Astrocyte of the spinal cord (primary cell): ENCODE data around the gene EIF4E2.

Experiments
- DNase-seq: peaks from one replicate; pipeline ENCODE4 v3.0.0; 2011; ENCODE audit warnings: low read depth, low spot score
- H3K4me3 ChIP-seq: 2 replicates; pipeline ENCODE4 v1.5.1; 2011; ENCODE audit warnings: low read depth, mild to moderate bottlenecking, low read length, moderate library complexity
- CTCF ChIP-seq: IDR thresholded peaks from 2 replicates; pipeline ENCODE4 v1.5.1; 2012; ENCODE audit warnings: low read depth, mild to moderate bottlenecking, low read length, inconsistent platforms
- in situ Hi-C: cut with HindIII; loops from 2 replicates; pipeline ENCODE4 v1.10.0; 2017; ENCODE audit warnings: low sequenced_read_pairs

Gene EIF4E2

DNA sequence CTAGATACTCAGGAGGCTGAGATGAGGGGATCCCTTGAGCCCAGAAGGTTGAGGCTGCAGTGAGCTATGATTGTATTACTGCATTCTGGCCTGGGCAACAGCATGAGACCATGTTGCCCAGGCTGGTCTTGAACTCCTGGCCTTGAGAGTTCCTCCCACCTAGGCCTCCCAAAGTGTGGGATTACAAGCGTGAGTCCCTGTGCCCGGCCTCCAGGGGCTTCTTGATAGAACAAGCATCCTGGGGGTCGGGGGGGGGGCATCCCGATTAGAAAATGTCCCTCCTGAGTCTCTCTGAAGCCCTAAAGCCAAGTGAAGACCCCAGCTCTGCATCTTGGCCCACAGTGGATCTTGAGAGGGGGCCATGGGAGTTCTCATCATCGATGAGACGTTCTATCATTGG, 60.6 kb downstream of the EIF4E2 start:
- no peak for DNase-seq
- in situ Hi-C loops, result no loop called here
- TF ChIP-seq CTCF, result no peak

GRCh38 chr2:232611559-232612218, 61.2 kb downstream of the EIF4E2 start:
- DNase-seq, result peak; percentile 60
- TF ChIP-seq CTCF, result peak; percentile 84
- in situ Hi-C loops, result no loop called here
- no peak overlapping the region for H3K4me3 ChIP-seq

More for the DNA sequence above, 60.6 kb downstream of the EIF4E2 start:
- no peak overlapping the region for H3K4me3 ChIP-seq

- H3K4me3 ChIP-seq, result no peak overlapping the region
- in situ Hi-C loops, result no loop called here
- no peak for DNase-seq
- TF ChIP-seq CTCF, result no peak
Observed at GRCh38 chr2:232613538-232614134, 63.1 kb downstream of the EIF4E2 start.

DNA sequence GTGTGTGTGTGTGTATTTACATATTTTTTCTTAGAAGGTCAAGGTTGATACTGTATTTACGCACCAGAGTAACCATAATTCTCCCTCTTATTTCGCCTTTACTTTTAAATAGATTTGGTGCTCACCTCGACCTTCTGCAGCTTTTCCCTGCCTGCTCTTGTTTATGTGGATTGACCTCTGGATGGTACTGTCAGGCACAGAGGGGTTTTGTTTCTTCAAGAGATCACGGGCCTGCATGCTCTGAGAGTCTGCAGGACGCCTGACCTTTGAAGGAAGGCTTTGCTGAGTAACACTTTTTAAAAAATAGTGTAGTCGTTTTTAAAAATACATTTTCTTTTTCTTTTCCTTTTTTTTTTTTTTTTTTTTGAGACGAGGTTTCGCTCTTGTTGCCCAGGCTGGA, 64.8 kb downstream of the EIF4E2 start:
- no peak overlapping the region for H3K4me3 ChIP-seq
- no peak for TF ChIP-seq CTCF
- in situ Hi-C loops, result no loop called here
- DNase-seq, result no peak
